Measurements from ENCODE around the gene ACO2. TPM values are rescaled to one million over a fixed set of nuclear protein-coding genes. Genes with fewer than 3 reads are reported as not detected.
A peak's percentile ranks its signal among the peaks of the same experiment; 100 is the strongest.
"Not testable (repeated sequence)": the region's sequence is repeated elsewhere in the genome, so short reads cannot be mapped to it uniquely, and the experiment has no call there.

Gene ACO2
- total and polyA plus RNA-seq, 12 donors, result 35.5 to 212 (median 134) TPM

DNA sequence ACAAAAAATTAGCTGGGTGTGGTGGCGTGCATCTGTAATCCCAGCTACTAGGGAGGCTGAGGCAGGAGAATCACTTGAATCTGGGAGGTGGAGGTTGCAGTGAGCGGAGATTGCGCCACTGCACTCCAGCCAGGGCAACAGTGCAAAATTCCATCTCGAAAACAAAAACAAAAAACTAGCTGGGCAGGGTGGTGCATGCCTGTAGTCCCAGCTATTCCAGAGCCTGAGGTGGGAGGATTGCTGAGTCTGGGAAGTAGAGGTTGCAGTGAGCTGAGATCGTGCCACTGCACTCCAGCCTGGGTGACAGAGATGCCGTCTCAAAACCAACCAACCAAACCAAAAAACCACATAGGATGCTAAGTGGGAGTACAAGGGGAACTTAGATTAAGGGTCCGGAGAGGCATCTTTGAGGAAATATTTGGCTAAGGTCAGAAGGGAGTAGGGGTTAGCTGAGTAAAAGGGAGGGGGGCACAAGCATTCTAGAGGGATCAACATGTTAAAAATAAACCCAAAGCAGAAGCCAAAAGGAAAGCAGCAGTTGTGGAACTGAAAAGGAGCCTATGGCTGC, 10.7 kb upstream of the ACO2 start:
- Histone ChIP-seq H3K4me3 (no peak overlapping the region), H3K9me3 (replicated peaks in 1 of 3) (no peaks in the 10 kb centered on the region), H3K4me1 (replicated peaks in 1 of 2) (no peaks in the 10 kb centered on the region), H3K36me3 (replicated peaks in 1 of 2) (peaks cover 0 to 52% of the 10 kb centered on the region in 2 donors), H3K27me3 (no peaks in the 10 kb centered on the region), H3K27ac (no peak overlapping the region)
- TF ChIP-seq, protein P1, sequence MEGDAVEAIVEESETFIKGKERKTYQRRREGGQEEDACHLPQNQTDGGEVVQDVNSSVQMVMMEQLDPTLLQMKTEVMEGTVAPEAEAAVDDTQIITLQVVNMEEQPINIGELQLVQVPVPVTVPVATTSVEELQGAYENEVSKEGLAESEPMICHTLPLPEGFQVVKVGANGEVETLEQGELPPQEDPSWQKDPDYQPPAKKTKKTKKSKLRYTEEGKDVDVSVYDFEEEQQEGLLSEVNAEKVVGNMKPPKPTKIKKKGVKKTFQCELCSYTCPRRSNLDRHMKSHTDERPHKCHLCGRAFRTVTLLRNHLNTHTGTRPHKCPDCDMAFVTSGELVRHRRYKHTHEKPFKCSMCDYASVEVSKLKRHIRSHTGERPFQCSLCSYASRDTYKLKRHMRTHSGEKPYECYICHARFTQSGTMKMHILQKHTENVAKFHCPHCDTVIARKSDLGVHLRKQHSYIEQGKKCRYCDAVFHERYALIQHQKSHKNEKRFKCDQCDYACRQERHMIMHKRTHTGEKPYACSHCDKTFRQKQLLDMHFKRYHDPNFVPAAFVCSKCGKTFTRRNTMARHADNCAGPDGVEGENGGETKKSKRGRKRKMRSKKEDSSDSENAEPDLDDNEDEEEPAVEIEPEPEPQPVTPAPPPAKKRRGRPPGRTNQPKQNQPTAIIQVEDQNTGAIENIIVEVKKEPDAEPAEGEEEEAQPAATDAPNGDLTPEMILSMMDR (IDR thresholded peaks at IDR 0.05), result no peak
- TF ChIP-seq POLR2A (IDR thresholded peaks at IDR 0.05), result no peak
- DNase-seq, result no peak
- intact Hi-C loops (cut with DNase I), result loop anchor here in 1 of 2 donors (5.0 kb wide), 1 partner anchor 49 kb away; no protein-coding TSS in a partner anchor
- 84 to 87% (median 86%) methylated on average over 7 of the region's 7 CpGs for WGBS, 4 donors

DNA sequence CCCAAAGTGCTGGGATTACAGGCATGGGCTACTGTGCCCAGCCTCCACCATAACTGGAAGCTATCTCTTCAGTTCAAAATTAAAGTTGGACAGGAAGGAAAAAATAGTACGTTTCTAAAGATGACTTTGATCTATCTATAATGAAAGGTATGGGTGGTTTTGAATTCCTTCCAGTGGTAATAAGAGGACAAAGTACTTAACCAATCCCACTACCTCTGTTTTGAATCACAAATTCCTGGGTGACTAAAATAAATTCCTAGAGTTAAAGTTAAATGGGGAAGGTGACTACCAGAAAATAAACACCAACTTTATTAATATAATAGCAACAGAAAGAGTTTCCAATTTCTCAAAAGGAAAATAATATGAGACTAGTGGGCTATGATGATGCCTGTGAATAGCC, 9.5 kb upstream of the ACO2 start:
- DNase-seq, result no peak
- Histone ChIP-seq H3K27ac (no peak overlapping the region), H3K9me3 (replicated peaks in 1 of 3) (no peaks in the 10 kb centered on the region), H3K4me1 (replicated peaks in 1 of 2) (no peaks in the 10 kb centered on the region), H3K27me3 (no peaks in the 10 kb centered on the region), H3K36me3 (replicated peaks in 1 of 2) (peaks cover 0 to 61% of the 10 kb centered on the region in 2 donors), H3K4me3 (no peak overlapping the region)
- TF ChIP-seq POLR2A (IDR thresholded peaks at IDR 0.05), result no peak
- TF ChIP-seq, protein P1 (IDR thresholded peaks at IDR 0.05), result no peak
- 43 to 67% (median 54%) methylated on average over 1 of the region's 1 CpG for WGBS, 4 donors
- intact Hi-C loops (cut with DNase I), result loop anchor here in 1 of 2 donors (5.0 kb wide), 1 partner anchor 48 kb away; no protein-coding TSS in a partner anchor

- H3K36me3 ChIP-seq (replicated peaks in 1 of 2), result peaks cover 0 to 67% of the 10 kb centered on the region in 2 donors
These were observed 8.8 kb upstream of the ACO2 start for GRCh38 chr22:41460071-41460470.

DNA sequence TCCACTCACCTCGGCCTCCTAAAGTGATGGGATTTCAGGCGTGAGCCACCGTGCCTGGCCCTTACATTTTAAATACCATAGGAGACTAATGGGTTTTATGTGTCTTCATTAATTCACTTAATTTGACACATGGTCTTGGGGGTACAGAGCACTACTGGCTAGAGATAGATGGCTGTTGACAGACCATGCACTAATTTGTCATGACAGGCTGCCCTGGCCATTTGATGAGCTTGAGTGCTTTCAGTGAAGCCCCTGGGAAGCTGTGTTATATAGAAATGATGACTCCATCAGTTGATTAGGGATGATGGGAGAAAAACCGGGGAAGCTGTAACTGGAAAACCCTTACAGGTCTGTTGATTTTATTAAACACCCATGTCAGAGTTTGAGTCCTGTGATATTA, 7.0 kb upstream of the ACO2 start:
- no peaks in the 10 kb centered on the region for H3K9me3 ChIP-seq (replicated peaks in 1 of 3)
- no peak overlapping the region for H3K4me3 ChIP-seq
- H3K4me1 ChIP-seq (replicated peaks in 1 of 2), result no peaks in the 10 kb centered on the region
- H3K36me3 ChIP-seq (replicated peaks in 1 of 2), result peaks cover 0 to 86% of the 10 kb centered on the region in 2 donors
- H3K27me3 ChIP-seq, result no peaks in the 10 kb centered on the region
- no peak for DNase-seq
- no peak overlapping the region for H3K27ac ChIP-seq
- WGBS, 4 donors, result 85 to 94% (median 88%) methylated on average over 4 of the region's 4 CpGs
- no peak for TF ChIP-seq POLR2A (IDR thresholded peaks at IDR 0.05)
- TF ChIP-seq, protein P1 (IDR thresholded peaks at IDR 0.05), result no peak
- intact Hi-C loops (cut with DNase I), result loop anchor here in 1 of 2 donors (10.0 kb wide), 1 partner anchor 53 kb away; no protein-coding TSS in a partner anchor

More at GRCh38 chr22:41460071-41460470, 8.8 kb upstream of the ACO2 start:
- WGBS, 4 donors, result 61 to 63% (median 62%) methylated on average over 5 of the region's 5 CpGs
- intact Hi-C loops (cut with DNase I), result loop anchor here in 1 of 2 donors (10.0 kb wide), 1 partner anchor 55 kb away; no protein-coding TSS in a partner anchor
- H3K27ac ChIP-seq; H3K4me1 ChIP-seq (replicated peaks in 1 of 2); H3K9me3 ChIP-seq (replicated peaks in 1 of 3); H3K27me3 ChIP-seq; H3K4me3 ChIP-seq: not testable (repeated sequence)
- DNase-seq, result peak in 3 of 7 donors; percentile 41 to 64 (median 62)
